CD1c-positive myeloid dendritic cell (primary cell): ENCODE data around the gene TEX54.
"Not testable (repeated sequence)": the region's sequence is repeated elsewhere in the genome, so short reads cannot be mapped to it uniquely, and the experiment has no call there.

ENCODE experiments used
- DNase-seq: peaks from one replicate; pipeline ENCODE4 v3.0.0-alpha.2; 2016; ENCODE audit errors: extremely low spot score

TEX54 gene

DNA sequence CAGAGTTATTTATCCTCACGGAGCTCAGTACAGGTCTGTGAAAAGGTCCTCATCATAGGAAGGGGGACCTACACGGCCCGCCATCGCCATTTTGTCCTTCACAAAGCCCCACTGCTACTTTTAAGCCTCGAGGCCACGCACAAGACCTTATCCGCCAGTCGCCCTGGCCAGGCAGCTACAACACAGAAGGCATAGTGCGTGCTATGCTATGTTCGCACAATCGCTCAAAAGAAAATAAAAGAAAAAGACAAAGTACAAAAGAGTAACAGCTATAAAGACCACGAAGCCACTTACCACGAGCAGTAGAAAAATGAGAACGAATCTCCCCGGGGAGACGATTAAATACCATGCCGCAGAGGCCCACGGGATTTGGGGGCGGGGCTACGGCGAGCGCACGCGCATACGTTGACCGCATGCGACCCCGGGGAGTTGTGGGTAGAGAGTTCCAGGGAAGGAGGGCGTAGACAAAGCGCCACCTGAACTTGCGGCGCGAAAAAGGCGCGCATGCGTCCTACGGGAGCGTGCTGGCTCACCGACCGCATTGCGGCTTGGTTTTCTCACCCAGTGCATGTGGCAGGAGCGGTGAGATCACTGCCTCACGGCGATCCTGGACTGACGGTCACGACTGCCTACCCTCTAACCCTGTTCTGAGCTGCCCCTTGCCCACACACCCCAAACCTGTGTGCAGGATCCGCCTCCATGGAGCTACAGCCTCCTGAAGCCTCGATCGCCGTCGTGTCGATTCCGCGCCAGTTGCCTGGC is 23.1 kb upstream of the TEX54 start:
- peak; percentile 99 for DNase-seq

DNA sequence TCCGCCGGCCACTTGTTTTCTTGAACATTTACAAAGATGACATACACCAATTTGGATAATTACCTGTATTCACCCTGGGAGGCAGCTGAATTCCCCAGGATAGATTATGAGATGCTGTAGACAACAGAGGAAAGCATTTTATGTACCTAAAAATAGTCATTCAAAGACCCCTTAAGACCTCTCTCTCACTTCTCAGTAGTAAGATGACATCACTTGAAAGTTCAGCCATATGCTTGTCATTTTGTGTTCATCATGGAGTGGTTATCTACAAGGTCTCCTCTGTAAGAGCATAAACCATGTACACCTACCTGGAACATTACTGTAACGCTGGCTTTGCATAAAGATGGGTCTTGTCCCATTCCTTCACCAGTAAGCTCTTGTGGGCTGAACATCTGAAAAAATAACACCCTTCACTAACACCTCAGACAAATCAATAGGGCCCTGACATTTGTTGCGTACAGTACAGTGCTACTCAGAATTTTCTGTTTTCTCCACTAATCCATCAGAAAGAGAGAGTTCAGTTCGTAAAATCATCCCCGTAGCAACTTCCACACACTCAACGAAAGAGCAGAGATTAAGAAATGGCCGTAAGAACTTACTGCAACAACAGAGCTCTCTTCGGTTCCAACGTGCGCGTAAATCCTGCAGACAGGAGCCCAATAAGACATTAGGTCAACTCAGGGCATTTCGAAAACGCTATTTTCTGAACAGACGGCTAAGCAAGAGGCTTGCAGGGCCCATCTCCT is 22.4 kb upstream of the TEX54 start:
- DNase-seq, result no peak

DNA sequence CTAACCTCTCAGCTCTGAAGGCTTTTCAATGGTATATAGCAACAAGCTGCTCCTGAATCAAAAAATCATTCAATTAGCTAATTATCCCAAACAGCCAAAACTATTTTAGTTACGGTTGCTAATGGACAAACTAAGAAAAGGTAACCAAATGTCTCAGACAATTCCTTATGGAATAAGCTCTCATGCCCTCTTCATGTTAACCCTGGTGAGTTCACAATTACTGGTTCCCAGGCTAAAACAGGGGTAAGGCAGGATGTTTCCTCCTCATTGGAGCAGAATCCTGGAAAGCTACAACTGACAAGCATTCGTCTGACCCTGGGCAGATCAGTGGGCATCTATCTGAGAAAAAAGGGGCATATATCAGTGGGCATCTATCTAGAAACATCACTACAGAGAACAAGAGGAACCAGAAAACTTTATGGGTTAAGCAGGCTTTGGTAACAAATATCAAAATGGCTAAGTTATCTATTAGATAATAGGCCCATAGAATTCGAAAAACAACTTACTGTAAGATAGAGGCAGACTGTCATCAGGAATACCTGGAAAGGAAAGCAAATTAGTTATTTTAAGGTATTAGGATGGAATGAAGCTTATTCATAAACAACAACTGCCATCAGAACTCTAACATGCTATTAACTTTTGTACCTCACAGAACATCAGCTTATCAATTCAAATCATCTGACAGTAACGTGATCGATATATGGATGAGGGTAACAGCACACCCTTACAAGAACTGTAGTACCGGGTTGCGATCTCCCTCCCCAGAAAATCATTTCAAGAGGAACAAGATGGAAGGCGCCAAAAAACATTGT is 21.6 kb upstream of the TEX54 start:
- no peak for DNase-seq

DNA sequence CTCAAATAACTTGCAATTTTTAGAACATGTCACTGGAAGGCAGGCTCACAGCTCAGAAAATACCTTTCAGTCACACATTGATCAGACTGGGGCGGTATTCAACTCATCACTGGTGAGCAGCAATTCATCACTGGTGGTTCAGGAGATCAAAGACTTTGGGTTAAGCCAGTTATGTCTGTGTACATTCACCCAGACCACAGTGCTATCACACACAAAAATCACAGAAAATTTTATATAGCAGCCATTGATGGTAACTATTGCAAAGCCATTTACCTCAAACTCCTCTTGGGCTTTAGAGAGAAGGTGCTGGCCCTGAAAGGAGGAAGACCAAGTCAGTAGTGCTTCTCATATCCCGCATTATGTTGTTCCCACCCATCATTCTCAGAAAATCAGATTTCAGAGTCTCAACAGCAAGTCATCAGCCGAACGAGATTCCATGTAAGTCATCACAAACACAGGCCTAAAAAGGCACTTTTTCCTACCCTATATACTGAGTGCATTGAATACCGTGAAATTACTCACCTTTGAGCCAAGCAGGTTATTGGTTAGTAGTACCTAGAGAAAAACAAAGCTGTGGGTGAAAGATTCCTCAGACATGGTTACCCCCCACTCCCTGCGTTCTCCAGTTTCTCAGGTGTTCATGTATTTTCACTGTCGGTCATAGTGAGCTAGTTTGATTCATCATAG is 20.8 kb upstream of the TEX54 start:
- DNase-seq, result no peak

- no peak for DNase-seq
Observed at GRCh38 chr11:62852523-62853188, 20.0 kb upstream of the TEX54 start.

DNA sequence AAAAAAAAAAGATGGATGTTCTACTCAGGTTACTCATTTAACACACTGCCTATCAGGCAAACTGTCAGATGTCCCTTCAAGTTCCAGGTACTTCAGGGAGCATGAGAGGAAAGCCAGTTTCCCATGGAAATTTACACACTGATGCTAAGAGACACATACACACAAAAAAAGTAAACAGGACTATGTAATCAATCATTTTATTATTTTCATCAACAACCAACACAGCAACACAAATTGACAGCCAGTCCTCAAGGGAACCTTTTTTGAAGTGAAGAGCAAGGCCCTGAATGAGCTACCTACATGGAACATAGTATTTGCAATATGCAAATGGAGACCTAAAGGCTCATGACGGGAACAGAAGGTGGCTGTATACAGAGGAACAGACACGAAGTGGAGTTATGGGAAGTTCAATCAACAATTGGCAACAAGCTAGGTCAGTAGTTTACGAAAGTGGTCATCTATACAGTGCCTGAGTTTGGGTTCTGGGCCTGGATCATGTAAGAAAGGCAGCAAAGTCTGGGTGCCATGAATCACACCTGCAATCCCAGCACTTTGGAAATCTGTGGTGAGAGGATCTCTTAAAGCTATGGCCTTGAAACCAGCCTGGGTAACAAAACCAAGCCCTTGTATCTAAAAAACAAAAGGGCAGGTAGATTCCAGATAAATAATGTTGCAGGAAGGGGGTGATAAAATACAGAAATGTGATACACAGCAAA is 19.3 kb upstream of the TEX54 start:
- peak; percentile 11 for DNase-seq

DNA sequence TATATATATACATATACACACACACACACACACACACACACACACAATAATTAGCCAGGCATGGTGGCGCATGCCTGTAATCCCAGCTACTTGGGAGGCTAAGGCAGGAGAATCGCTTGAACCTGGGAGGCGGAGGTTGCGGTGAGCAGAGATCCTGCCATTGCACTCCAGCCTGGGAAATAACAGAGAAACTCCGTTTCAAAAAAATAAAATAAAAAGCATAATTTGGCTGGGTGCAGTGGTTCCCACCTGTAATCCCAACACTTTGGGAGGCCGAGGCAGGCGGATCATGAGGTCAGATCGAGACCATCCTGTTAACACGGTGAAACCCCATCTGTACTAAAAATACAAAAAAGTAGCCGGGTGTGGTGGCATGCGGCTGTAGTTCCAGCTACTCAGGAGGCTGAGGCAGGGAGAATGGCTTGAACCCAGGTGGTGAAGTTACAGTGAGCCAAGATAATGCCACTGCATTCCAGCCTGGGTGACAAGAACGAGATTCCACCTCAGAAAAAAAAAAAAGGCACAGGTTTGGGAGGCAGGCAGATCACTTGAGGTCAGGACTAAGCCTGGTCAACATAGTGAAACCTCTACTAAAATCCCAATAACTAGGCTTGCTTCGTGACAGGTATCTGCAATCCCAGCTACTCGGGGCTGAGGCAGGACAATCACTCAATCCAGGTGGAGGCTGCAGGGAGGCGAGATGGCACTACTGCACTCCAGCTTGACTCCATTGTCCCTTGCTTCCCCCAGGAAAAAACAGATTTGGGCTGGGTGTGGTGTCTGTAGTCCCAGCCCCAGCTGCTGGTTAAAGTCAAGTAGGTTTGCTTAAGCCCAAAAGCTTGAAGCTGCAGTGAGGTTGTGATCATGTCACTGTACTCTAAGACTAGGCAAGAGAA is 18.5 kb upstream of the TEX54 start:
- no peak for DNase-seq

- DNase-seq, result no peak
Observed at GRCh38 chr11:62847767-62848314, 15.2 kb upstream of the TEX54 start.

DNA sequence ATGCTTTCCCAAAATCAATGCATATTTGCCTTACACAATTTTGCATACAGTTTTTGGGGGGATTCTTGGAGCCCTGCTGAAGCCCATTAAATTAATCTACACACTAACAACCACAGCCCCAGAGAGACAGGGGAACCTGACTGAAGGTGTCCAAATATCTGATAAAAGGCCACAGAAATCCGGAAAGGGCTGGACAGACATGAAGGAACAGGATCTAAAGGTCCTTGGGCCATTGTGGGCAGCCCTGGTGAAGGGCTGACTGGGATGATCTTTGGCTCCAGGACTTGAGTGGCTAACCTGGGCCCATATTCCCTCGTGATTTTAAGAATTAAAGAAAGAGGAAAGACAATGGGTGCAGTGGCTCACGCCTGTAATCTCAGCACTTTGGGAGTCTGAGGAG is 13.5 kb upstream of the TEX54 start:
- DNase-seq, result no peak

- no peak for DNase-seq
Observed at GRCh38 chr11:62844154-62844553, 11.5 kb upstream of the TEX54 start.

DNA sequence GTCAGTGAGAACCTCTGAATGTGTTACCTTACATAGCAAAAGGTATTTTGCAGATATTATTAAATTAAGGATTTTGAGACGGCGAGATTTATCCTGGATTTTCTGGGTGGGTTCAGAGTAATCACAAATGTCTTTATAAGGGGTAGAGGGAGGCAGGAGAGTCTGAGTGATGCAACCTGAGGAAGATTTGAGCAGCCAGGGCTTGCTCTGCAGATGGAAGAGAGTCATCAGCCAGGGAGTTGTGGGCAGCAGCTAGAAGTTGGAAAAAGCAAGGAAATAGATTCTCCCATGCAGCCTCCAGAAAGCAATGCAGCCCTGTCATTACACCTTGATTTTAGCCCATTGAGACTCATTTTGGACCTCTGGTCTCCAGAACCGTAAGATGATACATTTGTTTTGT is 10.8 kb upstream of the TEX54 start:
- no peak for DNase-seq

DNA sequence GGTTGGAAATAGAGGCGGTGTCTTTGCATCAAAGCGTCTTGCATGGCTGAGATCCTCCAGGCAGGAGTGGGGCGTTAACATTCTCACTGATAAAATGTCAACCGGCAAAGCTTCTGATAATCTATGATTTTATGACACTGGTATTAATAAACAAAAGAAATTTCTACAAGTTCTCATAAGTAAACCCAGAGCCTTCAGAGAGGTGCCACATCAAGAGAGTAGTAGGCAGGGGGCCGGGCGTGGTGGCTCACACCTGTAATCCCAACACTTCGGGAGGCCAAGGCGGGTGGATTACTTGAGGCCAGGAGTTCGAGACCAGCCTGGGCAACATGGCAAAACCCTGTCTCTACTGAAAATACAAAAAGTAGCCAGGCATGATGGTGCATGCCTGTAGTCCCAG is 10.2 kb upstream of the TEX54 start:
- not testable (repeated sequence) for DNase-seq

DNA sequence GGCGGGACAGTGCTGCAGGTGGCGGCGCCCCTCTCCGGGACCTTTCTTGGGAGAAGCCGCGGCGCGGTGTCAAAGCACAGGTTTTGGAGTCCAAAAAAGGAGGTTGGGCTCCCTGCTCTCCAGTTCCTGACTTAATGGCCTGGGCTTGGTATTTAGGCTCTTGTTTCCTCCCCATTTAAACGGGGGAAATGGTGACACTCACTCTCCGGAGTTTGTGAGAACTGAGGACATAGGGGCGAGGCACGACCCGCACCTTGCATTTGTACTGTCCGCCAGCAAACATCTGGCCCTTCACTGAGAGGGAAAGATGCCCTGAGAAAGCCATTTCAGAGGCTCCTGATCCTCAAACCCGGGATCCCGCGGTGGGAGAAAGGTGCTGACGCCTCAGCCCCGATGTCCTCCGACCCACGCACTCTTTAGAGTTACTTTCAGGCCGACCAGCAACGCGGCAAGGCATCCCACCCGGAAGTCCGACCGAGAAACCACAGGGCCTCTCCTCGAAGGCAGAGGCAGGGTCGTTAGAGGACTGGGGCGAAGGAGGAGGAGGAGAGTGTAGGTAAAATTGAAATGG is 9.6 kb upstream of the TEX54 start:
- DNase-seq, result peak; percentile 38

GRCh38 chr11:62841361-62842170 is 8.9 kb upstream of the TEX54 start:
- peak; percentile 97 for DNase-seq

- peak; percentile 94 for DNase-seq
Observed at GRCh38 chr11:62840721-62841360, 8.2 kb upstream of the TEX54 start.

- peak; percentile 98 for DNase-seq
Observed at GRCh38 chr11:62839050-62839945, 6.7 kb upstream of the TEX54 start, which contains the start of gene WDR74. WDR74 (minus strand) TSS chr11:62839590; CDS start chr11:62839570, 20 bp downstream.
